HG03039 (cell line): ENCODE results near the gene TRIM47.
"Not testable (repeated sequence)": the region's sequence is repeated elsewhere in the genome, so short reads cannot be mapped to it uniquely, and the experiment has no call there.

Source experiments
- ATAC-seq: cut with Tn5 transposase; IDR thresholded peaks from one replicate; pipeline ENCODE4 v1.9.1; 2021; ENCODE audit warnings: mild to moderate bottlenecking, moderate library complexity; ENCODE audit not compliant: unreplicated experiment

The TRIM47 gene

DNA sequence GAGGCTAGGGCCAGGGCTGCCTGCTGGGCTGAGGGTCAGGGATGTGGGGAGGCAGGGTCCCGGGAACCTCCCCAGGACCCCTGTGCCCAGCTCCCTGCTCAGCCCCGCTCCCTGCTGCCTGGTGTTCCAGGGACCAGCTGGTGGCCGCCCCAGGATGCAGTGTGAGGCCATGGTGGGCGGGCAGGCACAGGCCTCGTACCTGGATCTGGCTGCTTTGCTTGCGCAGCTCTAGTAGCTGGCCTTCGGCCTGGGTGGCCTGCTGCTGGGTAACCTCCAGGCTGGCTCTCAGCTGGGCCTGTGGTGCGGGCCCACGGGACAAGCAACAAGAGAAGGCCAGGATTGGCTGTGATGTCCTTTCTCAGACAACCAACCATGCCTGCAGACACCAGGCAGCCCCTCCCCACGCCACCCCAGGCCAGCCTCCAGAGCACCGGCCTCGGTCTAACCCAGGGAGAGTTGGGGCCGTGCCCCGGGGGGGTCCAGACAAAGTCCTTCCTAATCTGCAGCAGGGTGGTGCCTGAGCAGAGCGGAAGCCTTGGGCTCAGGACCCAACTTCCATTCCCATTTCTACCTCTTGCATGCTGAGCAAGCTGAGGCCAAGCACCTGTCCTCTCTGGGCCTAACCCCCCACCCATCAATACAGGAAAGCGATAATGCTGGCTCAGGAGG is 14.3 kb upstream of the TRIM47 start:
- no peak for ATAC-seq

DNA sequence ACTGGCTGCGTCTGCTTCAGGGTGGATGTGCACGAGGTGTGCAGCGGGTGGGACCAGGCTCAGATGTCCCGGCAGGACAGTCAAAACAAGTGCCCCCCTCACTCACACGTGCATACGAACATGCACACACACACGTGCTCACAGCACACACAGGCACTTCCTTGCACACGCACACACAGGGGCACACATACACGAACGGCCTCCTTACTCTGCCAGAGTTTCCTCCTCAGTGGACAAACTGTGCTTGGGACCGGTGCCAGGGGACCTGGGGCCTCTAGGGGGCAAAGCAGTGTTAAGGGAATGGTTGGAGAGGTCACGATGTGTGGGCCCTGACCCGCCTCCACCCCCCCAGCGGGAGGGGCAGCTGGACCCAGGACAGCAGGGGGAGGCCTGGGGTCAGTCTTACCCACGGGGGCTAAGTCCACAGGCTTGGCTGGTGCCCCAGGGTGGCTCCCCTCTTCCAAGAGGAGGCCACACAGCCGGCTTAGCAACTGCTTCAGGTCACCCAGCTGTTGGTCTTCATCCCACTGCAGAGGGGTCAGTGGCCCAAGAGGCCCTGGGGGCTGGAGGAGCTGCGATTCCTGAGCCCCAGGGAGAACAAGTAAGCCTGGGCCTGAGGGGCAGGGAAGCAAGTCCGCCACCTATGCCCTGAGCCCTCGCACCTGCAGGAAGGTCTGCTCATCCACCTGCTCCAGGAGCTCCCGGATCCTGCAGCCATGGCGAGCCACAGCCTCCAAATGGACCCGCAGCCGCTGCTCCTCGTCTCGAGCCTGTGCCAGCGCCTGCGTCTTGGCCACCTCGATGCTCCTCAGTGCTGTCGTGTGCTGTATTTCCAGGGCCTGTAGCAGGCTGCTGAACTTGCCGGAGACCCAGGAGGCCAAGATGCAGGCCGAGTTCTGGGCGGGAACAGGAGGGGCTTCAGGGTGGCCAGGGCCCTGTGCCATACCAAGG is 13.5 kb upstream of the TRIM47 start:
- ATAC-seq, result no peak

GRCh38 chr17:75891022-75891604 is 12.7 kb upstream of the TRIM47 start:
- ATAC-seq, result no peak

- ATAC-seq, result no peak
Measured at GRCh38 chr17:75889454-75889853, 11.1 kb upstream of the TRIM47 start.

DNA sequence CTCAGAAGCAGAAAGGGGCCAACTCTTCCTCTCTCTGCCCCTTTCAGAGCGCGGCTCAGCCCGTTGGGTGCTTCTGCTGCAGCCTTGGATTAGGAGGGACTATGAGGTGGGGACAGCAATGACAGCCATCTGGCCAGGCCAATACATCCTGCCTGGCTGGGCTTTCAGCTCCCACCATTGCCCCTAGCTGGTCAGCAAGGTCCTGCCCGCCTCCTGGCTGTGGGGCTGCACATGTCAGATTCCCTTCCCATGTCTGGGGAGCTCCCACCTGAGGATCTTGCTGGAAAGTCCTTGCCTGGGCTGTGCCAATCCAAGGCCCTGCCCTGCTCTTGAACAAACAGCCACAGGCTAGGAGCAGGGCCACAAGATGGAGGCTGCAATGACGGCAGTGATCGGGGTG is 10.1 kb upstream of the TRIM47 start:
- ATAC-seq, result no peak

- not testable (repeated sequence) for ATAC-seq
Measured at GRCh38 chr17:75885860-75886259, 7.5 kb upstream of the TRIM47 start.

- ATAC-seq, result no peak
Measured at GRCh38 chr17:75885431-75885830, 7.0 kb upstream of the TRIM47 start.

DNA sequence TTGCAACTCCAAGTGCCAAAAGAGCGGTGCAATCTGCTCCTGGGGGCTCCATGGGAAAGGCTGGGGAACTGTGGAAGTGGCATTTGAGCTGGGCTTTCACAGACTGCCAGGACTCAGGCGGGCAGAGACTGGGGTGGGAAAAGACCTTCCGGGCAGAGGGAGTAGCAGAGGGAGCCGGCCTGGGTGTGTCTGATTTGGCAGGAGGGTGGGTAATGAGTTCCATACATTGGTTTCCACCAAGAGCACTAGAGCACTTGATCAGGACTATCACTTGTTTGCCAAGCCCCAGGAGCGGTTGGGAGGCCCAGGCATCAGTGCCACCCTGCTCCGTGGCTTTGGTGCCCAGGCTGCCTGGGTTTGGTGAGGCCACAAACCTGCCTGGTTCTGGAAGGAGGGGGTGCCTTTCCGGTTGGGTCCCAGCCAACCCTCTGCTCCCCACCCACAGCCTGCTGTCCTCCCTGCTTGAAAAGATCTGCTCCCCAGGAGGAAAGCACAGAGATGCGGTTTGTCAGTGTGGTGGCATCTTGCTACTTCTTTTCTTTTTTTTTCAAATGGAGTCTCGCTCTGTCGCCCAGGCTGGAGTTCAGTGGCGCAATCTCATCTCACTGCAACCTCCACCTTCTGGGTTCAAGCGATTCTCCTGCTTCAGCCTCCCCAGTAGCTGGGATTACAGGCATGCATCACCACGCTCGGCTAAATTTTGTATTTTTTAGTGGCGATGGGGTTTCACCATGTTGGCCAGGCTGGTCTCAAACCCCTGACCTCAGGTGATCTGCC is 3.5 kb upstream of the TRIM47 start:
- no peak for ATAC-seq

GRCh38 chr17:75880266-75880665 is 1.9 kb upstream of the TRIM47 start:
- ATAC-seq, result no peak

GRCh38 chr17:75877752-75878173 is 618 bp downstream of the TRIM47 start:
- no peak for ATAC-seq

GRCh38 chr17:75876938-75877751 is 1.2 kb downstream of the TRIM47 start:
- ATAC-seq, result no peak

DNA sequence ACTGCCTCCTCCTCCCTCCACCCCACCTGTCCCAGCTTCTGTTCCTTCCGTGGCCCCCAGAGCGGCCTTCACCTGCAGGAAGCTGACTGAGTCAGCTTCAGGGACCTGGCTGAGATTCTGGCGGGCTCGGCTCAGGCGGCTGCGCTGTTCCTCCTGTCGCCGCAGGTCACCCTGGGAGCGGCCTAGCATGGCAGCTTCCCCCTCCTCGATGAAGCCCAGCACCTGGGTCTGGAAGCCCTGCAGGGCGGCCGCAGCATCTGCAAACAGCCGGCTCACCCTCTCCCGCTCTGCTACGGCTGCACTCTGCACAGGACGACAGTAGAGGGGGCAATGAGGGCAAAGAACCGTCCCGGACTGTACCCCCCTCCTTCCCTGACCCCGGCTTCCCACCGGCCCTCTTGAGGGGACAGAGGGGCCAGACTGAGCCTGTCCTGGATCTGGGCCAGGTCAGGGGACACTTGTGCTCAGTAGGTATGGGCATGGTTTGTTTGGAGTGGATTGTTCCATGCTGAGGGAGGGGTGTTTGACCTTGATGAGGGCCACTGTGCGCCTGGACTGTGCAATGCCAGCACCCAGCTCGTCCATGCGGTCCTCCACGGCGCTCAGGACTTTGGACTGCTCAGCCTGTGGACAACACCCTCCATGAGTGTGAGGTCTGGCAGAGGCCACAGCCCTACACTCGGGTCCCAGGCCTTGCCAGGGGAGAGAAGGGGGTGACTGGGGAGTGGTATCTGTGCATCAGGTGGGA is 2.0 kb downstream of the TRIM47 start:
- no peak for ATAC-seq

- no peak for ATAC-seq
Measured at GRCh38 chr17:75875940-75876189, 2.5 kb downstream of the TRIM47 start.

DNA sequence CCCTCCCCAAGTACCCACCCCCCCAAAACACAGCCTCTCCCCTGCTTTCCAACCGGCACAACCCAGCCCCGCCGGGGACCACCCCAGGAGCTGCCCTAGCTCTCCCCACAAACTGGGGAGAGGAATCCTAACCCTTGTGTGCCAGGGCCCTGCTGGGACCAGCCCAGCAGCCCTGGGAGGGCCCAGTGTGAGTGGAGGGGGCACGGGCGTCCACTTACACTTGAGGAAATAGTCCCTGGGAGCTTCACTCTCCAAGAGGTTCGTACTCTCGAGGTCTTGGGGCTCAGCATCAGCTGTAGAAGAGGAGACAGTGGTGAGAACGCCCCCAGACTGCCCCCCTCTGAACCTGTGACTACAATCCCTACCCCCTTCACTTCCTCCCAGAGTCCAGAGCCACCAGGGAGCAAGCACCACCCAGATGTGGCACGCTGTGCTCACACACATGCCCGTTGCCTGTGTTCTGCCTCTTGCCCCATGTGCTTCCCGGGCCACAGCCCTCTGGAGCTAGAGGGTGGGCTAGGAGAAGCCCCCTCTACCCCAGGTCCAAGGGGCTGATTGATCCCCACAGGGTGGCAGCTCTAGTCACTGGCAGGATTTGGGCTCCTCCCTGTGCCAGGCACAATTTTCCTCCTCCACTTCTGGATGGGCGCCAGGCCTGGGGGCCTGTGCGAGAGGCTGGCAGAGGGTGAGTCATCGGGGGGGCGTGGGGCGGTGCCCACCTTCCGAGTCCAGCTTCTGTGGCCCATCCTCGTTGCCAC is 3.0 kb downstream of the TRIM47 start:
- ATAC-seq, result no peak

DNA sequence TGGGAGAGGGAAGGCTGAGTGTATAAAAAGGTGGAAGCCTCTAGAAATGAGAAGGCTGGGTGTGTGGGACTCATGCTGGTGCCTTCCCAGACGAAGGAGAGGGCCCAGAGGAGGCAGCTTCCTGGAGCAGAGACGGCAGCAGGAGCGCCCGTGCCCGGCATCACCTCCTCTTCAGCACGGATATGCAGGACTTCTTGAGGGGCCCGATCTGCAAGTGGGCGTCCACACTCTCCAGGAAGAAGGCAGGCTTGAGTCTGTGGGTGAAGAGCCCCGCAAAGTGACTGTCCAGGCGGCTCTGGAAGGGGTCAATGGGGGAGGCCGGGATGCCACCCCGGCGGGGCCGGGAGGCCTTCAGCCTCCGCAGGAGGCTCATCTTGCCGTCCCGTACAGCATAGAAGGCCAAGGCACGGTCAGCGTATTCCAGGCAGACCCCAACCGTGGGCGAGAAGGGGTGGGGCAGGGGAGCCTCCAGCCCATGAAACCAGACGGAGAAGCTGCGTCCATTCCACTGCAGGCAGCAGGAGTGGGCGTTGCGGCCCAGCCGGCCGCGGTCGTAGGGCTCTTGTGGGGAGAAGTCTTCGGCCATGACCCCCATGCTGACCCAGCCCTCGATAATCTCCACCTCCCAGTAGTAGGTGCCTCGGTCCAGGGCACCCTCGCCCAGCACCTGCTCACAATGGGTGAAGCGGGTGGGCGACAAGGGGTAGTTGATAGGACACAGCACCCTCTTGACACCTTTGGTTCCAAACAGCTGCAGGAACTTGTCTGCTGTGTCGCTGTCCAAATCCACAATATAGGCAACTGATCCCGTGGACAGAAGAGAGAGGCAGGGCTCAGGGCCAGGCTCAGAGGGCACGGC is 3.8 kb downstream of the TRIM47 start:
- no peak for ATAC-seq

DNA sequence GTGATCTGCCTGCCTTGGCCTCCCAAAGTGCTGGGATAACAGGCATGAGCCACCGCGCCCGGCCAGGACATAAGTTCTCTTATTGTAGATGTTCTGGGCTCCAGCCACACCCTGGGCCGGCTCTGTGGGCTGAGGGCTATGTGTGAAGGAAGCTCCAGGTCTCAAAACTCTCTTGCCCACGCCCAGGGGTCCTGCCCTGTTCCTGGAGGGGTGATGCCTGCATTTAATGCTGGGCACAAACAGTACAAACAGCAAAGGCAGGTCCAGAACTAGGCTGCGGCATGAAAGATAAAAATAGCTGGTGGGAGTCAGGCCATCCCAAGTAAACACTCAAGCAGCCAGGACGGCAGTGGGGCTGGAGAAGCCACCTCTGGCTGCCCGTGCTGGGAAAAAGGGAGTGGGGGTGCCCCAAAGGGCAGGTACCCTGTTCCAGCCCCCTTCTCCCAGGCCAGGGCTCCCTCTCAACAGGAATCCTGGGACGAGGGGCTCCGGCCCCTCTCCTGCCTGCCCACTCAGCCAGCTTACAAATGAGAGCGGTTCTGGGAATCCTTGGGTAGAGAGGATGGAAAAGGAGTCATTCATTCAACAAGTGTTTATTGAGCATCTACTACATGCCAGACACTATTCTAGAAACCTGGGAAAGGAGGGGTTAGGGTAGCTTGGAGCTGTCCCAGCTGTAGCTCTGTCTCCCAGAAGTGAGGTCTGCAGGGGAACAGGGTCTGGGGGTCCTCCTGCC is 4.6 kb downstream of the TRIM47 start:
- ATAC-seq, result no peak
